OCI-LY7 (cell line): ENCODE measurements around the gene GAN. TPM values are rescaled to one million over a fixed set of nuclear protein-coding genes. Genes with fewer than 3 reads are reported as not detected.

Experiments used
- BruUV-seq: library from RNA; stranded (reverse); fragments of 400-500 nt; replicated peaks from 2 replicates; lab custom pipeline; 2021; lab: Mats Ljungman, UMichigan
- CTCF ChIA-PET: fragments of 300-600 bp; sonication (Branson Sonifier 250); formaldehyde crosslinking; loops from one replicate; lab custom pipeline; 2022; ENCODE audit warnings: antibody characterized with exemption; ENCODE audit not compliant: unreplicated experiment; lab: Charles Lee
- POLR2A ChIA-PET: fragments of 300-600 bp; sonication (Branson Sonifier 250); formaldehyde crosslinking; loops from one replicate; lab custom pipeline; 2022; ENCODE audit warnings: antibody characterized with exemption; lab: Charles Lee
- DNase-seq: peaks from one replicate; pipeline ENCODE4 v3.0.0-alpha.2; 2015; ENCODE audit warnings: low spot score
- H2AFZ ChIP-seq: fragments of 200-600 bp; sonication (generic), shearing (Covaris generic); 2 replicates; pipeline ENCODE4 v1.6.1; 2014; ENCODE audit warnings: mild to moderate bottlenecking, antibody characterized with exemption, low read length, moderate library complexity
- H3K27ac ChIP-seq: fragments of 200-600 bp; sonication (generic); 2 replicates; pipeline ENCODE4 v1.5.1; 2014; ENCODE audit warnings: mixed run types, low read depth, mild to moderate bottlenecking, moderate library complexity, low read length, inconsistent platforms; ENCODE audit not compliant: poor library complexity, severe bottlenecking
- H3K36me3 ChIP-seq: fragments of 200-600 bp; sonication (generic); 2 replicates; pipeline ENCODE4 v1.6.1; 2014; ENCODE audit warnings: mild to moderate bottlenecking, antibody characterized with exemption, low read length, moderate library complexity, mixed read lengths; ENCODE audit not compliant: insufficient read depth
- H3K4me1 ChIP-seq: fragments of 200-600 bp; sonication (generic); 2 replicates; pipeline ENCODE4 v1.5.1; 2014; ENCODE audit warnings: mild to moderate bottlenecking, low read length; ENCODE audit not compliant: insufficient read depth, poor library complexity, severe bottlenecking
- H3K4me2 ChIP-seq: fragments of 200-600 bp; sonication (generic); 2 replicates; pipeline ENCODE4 v1.6.1; 2014; ENCODE audit warnings: mild to moderate bottlenecking, low read length
- H3K4me3 ChIP-seq: fragments of 200-600 bp; sonication (generic); 2 replicates; pipeline ENCODE4 v1.5.1; 2014; ENCODE audit warnings: mild to moderate bottlenecking, low read depth, low read length; ENCODE audit not compliant: poor library complexity, severe bottlenecking
- H3K79me2 ChIP-seq: fragments of 200-600 bp; sonication (generic); 2 replicates; pipeline ENCODE4 v1.6.1; 2016; ENCODE audit warnings: low read depth, mild to moderate bottlenecking, low read length, moderate library complexity, mixed read lengths; ENCODE audit not compliant: insufficient read depth
- H3K9me2 ChIP-seq: fragments of 200-600 bp; sonication (generic); 2 replicates; pipeline ENCODE4 v1.6.1; 2016; ENCODE audit warnings: mild to moderate bottlenecking, low read length, mixed read lengths; ENCODE audit not compliant: insufficient read depth
- H3K9me3 ChIP-seq: fragments of 200-600 bp; sonication (generic); 2 replicates; pipeline ENCODE4 v1.6.1; 2014; ENCODE audit warnings: mild to moderate bottlenecking, mixed run types, low read length, mixed read lengths
- H4K20me1 ChIP-seq: fragments of 200-600 bp; sonication (generic); 2 replicates; pipeline ENCODE4 v1.6.1; 2014; ENCODE audit warnings: mild to moderate bottlenecking, antibody characterized with exemption, low read length, moderate library complexity, mixed read lengths; ENCODE audit not compliant: insufficient read depth
- EZH2phosphoT487 ChIP-seq: fragments of 200-600 bp; sonication (generic); IDR thresholded peaks from 2 replicates; pipeline ENCODE4 v1.6.1; 2018; ENCODE audit warnings: low read depth, borderline replicate concordance, mild to moderate bottlenecking, mixed run types, antibody characterized with exemption, low read length, moderate library complexity, mixed read lengths
- intact Hi-C: fragments of 100-400 bp; cut with micrococcal nuclease; formaldehyde crosslinking; loops from one replicate; pipeline ENCODE4 v1.10.0; 2022; ENCODE audit not compliant: unreplicated experiment
- total RNA-seq, 2 experiments: library from RNA; depleted of rRNA in 1 of 2; stranded (reverse); fragments of >200 nt in 1 of 2; shearing (Covaris generic) in 1 of 2; gene quantifications; 2 replicates each; pipeline ENCODE4 v1.2.3, GENCODE V29; 2014 to 2022
- TF ChIP-seq, protein P1 (sequence below): fragments of 200-600 bp; sonication (generic); conservative IDR thresholded peaks from 2 replicates; pipeline ENCODE4 v1.5.1; 2014; ENCODE audit warnings: mild to moderate bottlenecking, antibody characterized with exemption, low read length, moderate library complexity, mixed read lengths

GAN gene
- total RNA-seq, 2 experiments from 2014 or later = 5.1 to 14.2 TPM

DNA sequence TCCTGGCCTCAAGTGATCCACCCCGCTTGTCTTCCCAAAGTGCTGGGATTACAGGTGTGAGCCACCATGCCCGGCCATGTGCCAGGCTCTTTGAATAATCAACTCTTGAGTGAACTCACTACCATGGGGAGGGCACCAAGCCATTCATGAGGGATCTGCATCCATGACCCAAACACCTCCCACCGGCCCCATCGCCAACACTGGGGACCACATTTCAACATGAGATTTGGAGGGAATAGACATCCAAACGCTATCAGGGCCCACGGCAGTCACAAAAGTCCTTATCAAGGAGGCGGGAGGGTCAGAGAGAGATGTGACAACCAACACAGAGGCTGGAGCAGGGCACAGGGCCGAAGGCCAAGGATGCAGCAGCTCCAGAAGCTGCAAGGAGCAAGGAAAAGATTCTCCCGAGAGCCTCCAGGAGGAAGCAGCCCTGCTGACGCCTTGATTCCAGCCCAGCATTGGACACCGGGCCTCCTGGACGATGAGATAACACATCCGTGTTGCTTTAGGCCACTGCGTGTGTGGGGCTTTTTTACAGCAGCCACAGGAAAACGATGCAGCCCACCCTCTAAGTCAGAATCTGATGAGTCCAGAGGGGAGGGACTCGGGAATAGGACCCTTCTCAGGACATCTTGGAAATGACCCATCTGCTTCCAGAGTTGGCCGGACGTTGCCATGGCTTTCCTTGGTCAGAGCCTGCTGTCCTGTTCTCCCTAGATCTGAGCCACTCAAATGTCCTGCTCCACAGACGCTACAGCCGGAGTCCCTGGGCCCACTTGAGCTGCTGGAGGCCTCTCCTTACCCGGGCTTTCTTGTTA lies 82.5 kb downstream of the GAN start:
- CTCF ChIA-PET = no interaction called here
- intact Hi-C loops = no loop called here

DNA sequence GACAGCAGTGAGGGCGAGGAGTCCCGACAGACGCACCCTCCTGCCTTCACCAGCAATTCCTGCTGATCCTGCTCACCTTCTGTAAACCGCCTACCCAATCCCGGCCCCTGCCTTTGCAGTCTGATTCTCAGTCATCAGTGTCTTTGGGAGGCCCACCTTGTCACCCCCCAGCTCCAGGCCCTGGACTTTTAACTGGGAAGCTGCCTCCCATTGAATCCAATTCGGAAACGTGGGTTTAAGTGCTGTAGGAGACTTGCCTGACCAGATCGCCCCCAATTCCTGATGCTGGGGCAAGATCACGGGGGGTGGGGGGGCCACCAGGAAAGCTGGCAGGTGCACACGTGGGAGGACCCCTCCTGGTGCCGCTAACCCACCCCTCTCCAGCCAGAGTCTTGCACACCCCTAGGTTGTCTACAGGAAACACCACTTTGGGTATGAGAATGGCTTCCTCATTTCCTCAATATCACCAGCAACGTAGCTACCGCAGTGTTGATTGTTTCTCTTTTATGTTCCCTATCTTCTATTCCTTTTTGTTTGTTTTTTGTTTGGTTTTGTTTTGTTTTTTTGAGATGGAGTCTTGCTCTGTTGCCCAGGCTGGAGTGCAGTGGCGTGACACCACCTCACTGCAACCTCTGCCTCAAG lies 83.2 kb downstream of the GAN start:
- Histone ChIP-seq H3K79me2 (no peaks in the 10 kb centered on the region), H2AFZ (no peak overlapping the region), H4K20me1 (no peaks in the 10 kb centered on the region), H3K36me3 (no peaks in the 10 kb centered on the region), H3K9me3 (no peaks in the 10 kb centered on the region), H3K4me1 (no peaks in the 10 kb centered on the region), H3K27ac (no peak overlapping the region), H3K4me3 (no peak overlapping the region), H3K9me2 (no peaks in the 10 kb centered on the region), H3K4me2 (no peak overlapping the region)
- ChIA-PET CTCF (no interaction called here), POLR2A (no interaction called here)
- no peak for DNase-seq
- intact Hi-C loops = no loop called here
- BruUV-seq = no TSS peak
- TF ChIP-seq, protein P1, sequence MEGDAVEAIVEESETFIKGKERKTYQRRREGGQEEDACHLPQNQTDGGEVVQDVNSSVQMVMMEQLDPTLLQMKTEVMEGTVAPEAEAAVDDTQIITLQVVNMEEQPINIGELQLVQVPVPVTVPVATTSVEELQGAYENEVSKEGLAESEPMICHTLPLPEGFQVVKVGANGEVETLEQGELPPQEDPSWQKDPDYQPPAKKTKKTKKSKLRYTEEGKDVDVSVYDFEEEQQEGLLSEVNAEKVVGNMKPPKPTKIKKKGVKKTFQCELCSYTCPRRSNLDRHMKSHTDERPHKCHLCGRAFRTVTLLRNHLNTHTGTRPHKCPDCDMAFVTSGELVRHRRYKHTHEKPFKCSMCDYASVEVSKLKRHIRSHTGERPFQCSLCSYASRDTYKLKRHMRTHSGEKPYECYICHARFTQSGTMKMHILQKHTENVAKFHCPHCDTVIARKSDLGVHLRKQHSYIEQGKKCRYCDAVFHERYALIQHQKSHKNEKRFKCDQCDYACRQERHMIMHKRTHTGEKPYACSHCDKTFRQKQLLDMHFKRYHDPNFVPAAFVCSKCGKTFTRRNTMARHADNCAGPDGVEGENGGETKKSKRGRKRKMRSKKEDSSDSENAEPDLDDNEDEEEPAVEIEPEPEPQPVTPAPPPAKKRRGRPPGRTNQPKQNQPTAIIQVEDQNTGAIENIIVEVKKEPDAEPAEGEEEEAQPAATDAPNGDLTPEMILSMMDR = no peak
- no peak for TF ChIP-seq EZH2phosphoT487

More for the DNA sequence above, 82.5 kb downstream of the GAN start:
- no peak overlapping the region for H3K4me3 ChIP-seq
- no peak for TF ChIP-seq EZH2phosphoT487
- TF ChIP-seq, protein P1 = no peak
- H3K27ac ChIP-seq = no peak overlapping the region
- H4K20me1 ChIP-seq = no peaks in the 10 kb centered on the region
- no TSS peak for BruUV-seq
- H2AFZ ChIP-seq = no peak overlapping the region
- DNase-seq = no peak
- H3K36me3 ChIP-seq = no peaks in the 10 kb centered on the region
- no peaks in the 10 kb centered on the region for H3K4me1 ChIP-seq
- H3K9me2 ChIP-seq = no peaks in the 10 kb centered on the region
- no peak overlapping the region for H3K4me2 ChIP-seq
- H3K79me2 ChIP-seq = no peaks in the 10 kb centered on the region
- no peaks in the 10 kb centered on the region for H3K9me3 ChIP-seq
- POLR2A ChIA-PET = no interaction called here

DNA sequence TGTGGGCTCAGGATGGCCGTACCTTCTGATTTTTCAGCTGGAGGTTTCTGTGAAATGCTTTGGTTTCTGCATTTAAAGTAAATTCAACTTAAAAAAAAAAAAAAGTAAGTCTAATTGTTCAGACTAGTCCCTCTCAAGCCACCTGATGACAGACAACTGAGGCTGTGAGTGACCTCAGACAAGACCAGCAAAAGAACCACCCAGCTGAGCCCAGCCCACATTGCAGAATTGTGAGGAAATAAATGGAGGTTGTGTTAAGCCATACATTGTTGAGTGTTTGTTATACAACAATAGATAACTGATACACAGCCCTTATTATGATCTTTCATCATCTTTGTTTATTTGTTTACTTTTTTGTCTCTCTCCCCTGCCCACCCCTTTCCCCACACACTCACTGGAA lies 85.1 kb downstream of the GAN start:
- peaks cover 10% of the 10 kb centered on the region for H3K4me1 ChIP-seq
- no peak overlapping the region for H3K27ac ChIP-seq
- no TSS peak for BruUV-seq
- H3K79me2 ChIP-seq = no peaks in the 10 kb centered on the region
- intact Hi-C loops = no loop called here
- H3K9me2 ChIP-seq = no peaks in the 10 kb centered on the region
- no peaks in the 10 kb centered on the region for H4K20me1 ChIP-seq
- H3K36me3 ChIP-seq = no peaks in the 10 kb centered on the region
- no peak overlapping the region for H2AFZ ChIP-seq
- ChIA-PET CTCF (interaction anchor here (0.6 kb wide), 1 partner anchor 31 kb away, joined by 3 read pairs; no protein-coding TSS in a partner anchor), POLR2A (no interaction called here)
- H3K9me3 ChIP-seq = no peaks in the 10 kb centered on the region
- no peak overlapping the region for H3K4me3 ChIP-seq
- TF ChIP-seq, protein P1 = no peak
- TF ChIP-seq EZH2phosphoT487 = no peak
- DNase-seq = no peak
- no peak overlapping the region for H3K4me2 ChIP-seq
